ENCODE measurements around the gene TSPYL1.
"Not testable (repeated sequence)": the region's sequence is repeated elsewhere in the genome, so short reads cannot be mapped to it uniquely, and the experiment has no call there.

The TSPYL1 gene
- total RNA-seq = 493 reads per million, percentile 98 among the genes with 10 or more reads in this experiment

- DNase-seq = peak; percentile 93
These were observed at the start of gene TSPYL1 for GRCh38 chr6:116279232-116280160. TSS of gene TSPYL1 (minus strand) at chr6:116279930. CDS start at chr6:116279830, 100 bp downstream.

GRCh38 chr6:116329156-116329555 lies 49.4 kb upstream of the TSPYL1 start:
- DNase-seq = no peak

- DNase-seq = no peak
These were observed 48.8 kb upstream of the TSPYL1 start for GRCh38 chr6:116328528-116328903.

- DNase-seq = no peak
These were observed 48.2 kb upstream of the TSPYL1 start for GRCh38 chr6:116327803-116328527.

- DNase-seq = no peak
These were observed 47.3 kb upstream of the TSPYL1 start for GRCh38 chr6:116326996-116327395.

GRCh38 chr6:116326181-116326671 lies 46.5 kb upstream of the TSPYL1 start:
- DNase-seq = no peak

GRCh38 chr6:116325634-116326132 lies 46.0 kb upstream of the TSPYL1 start:
- not testable (repeated sequence) for DNase-seq

GRCh38 chr6:116323863-116324262 lies 44.1 kb upstream of the TSPYL1 start:
- no peak for DNase-seq

- DNase-seq = not testable (repeated sequence)
These were observed 42.2 kb upstream of the TSPYL1 start for GRCh38 chr6:116321933-116322332.

- DNase-seq = no peak
These were observed 37.2 kb upstream of the TSPYL1 start for GRCh38 chr6:116316772-116317467.

- DNase-seq = no peak
These were observed 35.1 kb upstream of the TSPYL1 start for GRCh38 chr6:116314878-116315277.

GRCh38 chr6:116314218-116314617 lies 34.5 kb upstream of the TSPYL1 start:
- no peak for DNase-seq

- no peak for DNase-seq
These were observed 33.5 kb upstream of the TSPYL1 start for GRCh38 chr6:116313101-116313776.

- no peak for DNase-seq
These were observed 29.9 kb upstream of the TSPYL1 start for GRCh38 chr6:116309657-116310056.

- DNase-seq = no peak
These were observed 29.3 kb upstream of the TSPYL1 start for GRCh38 chr6:116309001-116309400.

GRCh38 chr6:116307633-116308032 lies 27.9 kb upstream of the TSPYL1 start:
- no peak for DNase-seq

GRCh38 chr6:116307001-116307400 lies 27.3 kb upstream of the TSPYL1 start:
- no peak for DNase-seq

GRCh38 chr6:116304538-116305097 lies 24.9 kb upstream of the TSPYL1 start:
- no peak for DNase-seq

- DNase-seq = no peak
These were observed 21.4 kb upstream of the TSPYL1 start for GRCh38 chr6:116301104-116301503.

- DNase-seq = no peak
These were observed 20.8 kb upstream of the TSPYL1 start for GRCh38 chr6:116300566-116300965.

- no peak for DNase-seq
These were observed 19.2 kb upstream of the TSPYL1 start for GRCh38 chr6:116298973-116299372.

GRCh38 chr6:116298273-116298672 lies 18.5 kb upstream of the TSPYL1 start:
- DNase-seq = no peak

Data from effector CD4-positive, alpha-beta T cell (primary cell).